ENCODE results near the gene PRRX1.

DNA sequence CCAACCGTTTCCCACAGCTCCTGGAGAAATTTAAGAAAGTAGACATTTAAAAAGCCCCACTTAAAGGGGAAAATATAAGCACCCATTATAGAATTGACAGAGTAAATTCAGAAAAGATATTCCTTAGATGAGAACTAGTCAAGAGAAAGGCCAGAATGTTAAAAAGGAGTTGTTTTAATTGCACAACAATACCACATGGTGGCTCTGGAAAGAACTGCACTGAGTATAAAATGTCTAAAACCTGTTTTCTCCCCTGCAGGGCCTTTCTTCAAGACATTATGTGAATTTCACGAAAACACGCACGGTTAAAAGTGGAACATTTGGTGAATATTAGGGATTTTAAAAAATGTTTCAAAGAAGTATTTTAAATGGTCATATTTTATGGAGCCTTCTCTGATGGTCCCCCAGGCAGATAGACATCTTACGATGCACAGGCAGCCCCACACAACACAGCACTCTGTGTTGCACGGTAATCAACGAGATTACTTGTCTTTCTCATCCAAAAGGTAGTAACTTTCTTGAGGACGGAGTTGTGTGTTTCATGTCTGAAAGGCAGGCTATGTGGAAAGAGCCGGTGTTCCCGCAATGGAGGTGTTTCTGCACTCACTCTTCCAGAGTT, 101.9 kb downstream of the PRRX1 start:
- TF ChIP-seq, protein P1, sequence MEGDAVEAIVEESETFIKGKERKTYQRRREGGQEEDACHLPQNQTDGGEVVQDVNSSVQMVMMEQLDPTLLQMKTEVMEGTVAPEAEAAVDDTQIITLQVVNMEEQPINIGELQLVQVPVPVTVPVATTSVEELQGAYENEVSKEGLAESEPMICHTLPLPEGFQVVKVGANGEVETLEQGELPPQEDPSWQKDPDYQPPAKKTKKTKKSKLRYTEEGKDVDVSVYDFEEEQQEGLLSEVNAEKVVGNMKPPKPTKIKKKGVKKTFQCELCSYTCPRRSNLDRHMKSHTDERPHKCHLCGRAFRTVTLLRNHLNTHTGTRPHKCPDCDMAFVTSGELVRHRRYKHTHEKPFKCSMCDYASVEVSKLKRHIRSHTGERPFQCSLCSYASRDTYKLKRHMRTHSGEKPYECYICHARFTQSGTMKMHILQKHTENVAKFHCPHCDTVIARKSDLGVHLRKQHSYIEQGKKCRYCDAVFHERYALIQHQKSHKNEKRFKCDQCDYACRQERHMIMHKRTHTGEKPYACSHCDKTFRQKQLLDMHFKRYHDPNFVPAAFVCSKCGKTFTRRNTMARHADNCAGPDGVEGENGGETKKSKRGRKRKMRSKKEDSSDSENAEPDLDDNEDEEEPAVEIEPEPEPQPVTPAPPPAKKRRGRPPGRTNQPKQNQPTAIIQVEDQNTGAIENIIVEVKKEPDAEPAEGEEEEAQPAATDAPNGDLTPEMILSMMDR (conservative IDR thresholded peaks at IDR 0.05) = peak; percentile 45
- no peak for TF ChIP-seq ZFX (IDR thresholded peaks at IDR 0.05)
